ENCODE data around the gene HOXA6.

HOXA6 gene

DNA sequence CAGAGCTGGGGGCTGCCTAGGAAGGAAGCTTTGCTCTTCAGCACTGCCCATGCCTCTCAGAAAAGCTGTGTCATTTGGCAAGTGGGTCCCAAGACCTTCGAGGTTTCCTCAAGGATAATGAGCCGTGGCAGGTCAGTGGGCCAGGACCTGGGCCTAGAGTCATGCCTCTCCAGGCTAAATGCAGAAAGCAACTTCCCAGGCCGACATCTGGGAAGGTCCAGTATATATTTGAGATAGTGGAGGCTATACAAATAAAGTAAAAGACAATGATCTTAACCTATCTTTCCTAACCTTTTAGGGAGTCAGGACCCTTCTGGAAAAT is 28.9 kb upstream of the HOXA6 start:
- no peaks in the 10 kb centered on the region for H3K36me3 ChIP-seq (ENCODE audit: insufficient read depth, low read length)
- no peaks in the 10 kb centered on the region for H3K9me2 ChIP-seq (ENCODE audit: low read depth, low read length)
- H3K4me3 ChIP-seq (ENCODE audit: low read depth, low read length, poor library complexity, severe bottlenecking) = no peak overlapping the region
- no peaks in the 10 kb centered on the region for H3K79me2 ChIP-seq (ENCODE audit: insufficient read depth, low read length)
- H3K27ac ChIP-seq (ENCODE audit: low read depth, low read length, poor library complexity, severe bottlenecking) = no peak overlapping the region
- no peak overlapping the region for H2AFZ ChIP-seq (ENCODE audit: low read length)
- no peaks in the 10 kb centered on the region for H3K9me3 ChIP-seq (ENCODE audit: low read length)
- no peak overlapping the region for H3K9ac ChIP-seq (ENCODE audit: low read length)
- no peak for TF ChIP-seq EZH2 (IDR thresholded peaks at IDR 0.05; ENCODE audit: borderline replicate concordance, low read length)
- TF ChIP-seq, protein P1, sequence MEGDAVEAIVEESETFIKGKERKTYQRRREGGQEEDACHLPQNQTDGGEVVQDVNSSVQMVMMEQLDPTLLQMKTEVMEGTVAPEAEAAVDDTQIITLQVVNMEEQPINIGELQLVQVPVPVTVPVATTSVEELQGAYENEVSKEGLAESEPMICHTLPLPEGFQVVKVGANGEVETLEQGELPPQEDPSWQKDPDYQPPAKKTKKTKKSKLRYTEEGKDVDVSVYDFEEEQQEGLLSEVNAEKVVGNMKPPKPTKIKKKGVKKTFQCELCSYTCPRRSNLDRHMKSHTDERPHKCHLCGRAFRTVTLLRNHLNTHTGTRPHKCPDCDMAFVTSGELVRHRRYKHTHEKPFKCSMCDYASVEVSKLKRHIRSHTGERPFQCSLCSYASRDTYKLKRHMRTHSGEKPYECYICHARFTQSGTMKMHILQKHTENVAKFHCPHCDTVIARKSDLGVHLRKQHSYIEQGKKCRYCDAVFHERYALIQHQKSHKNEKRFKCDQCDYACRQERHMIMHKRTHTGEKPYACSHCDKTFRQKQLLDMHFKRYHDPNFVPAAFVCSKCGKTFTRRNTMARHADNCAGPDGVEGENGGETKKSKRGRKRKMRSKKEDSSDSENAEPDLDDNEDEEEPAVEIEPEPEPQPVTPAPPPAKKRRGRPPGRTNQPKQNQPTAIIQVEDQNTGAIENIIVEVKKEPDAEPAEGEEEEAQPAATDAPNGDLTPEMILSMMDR (IDR thresholded peaks at IDR 0.05; ENCODE audit: low read length) = no peak
- H3F3A ChIP-seq (ENCODE audit: insufficient read depth, low read length) = no peaks in the 10 kb centered on the region
- H3K4me1 ChIP-seq (ENCODE audit: insufficient read depth, low read length, severe bottlenecking) = peaks cover 16% of the 10 kb centered on the region
- H3K27me3 ChIP-seq (ENCODE audit: insufficient read depth, low read length) = peaks cover 9% of the 10 kb centered on the region; the same call in 1 of the 2 replicates
- H3K4me2 ChIP-seq (ENCODE audit: low read length) = no peak overlapping the region
- no peaks in the 10 kb centered on the region for H4K20me1 ChIP-seq (ENCODE audit: insufficient read depth, low read length)

- H3K4me1 ChIP-seq (ENCODE audit: insufficient read depth, low read length, severe bottlenecking) = peaks cover 16% of the 10 kb centered on the region
- H3K27ac ChIP-seq (ENCODE audit: low read depth, low read length, poor library complexity, severe bottlenecking) = no peak overlapping the region
- H3K4me3 ChIP-seq (ENCODE audit: low read depth, low read length, poor library complexity, severe bottlenecking) = no peak overlapping the region
- no peaks in the 10 kb centered on the region for H3K9me3 ChIP-seq (ENCODE audit: low read length)
- peaks cover 9% of the 10 kb centered on the region; the same call in 1 of the 2 replicates for H3K27me3 ChIP-seq (ENCODE audit: insufficient read depth, low read length)
- H3K9ac ChIP-seq (ENCODE audit: low read length) = no peak overlapping the region
- H2AFZ ChIP-seq (ENCODE audit: low read length) = no peak overlapping the region
- no peaks in the 10 kb centered on the region for H4K20me1 ChIP-seq (ENCODE audit: insufficient read depth, low read length)
- H3K36me3 ChIP-seq (ENCODE audit: insufficient read depth, low read length) = no peaks in the 10 kb centered on the region
- H3K4me2 ChIP-seq (ENCODE audit: low read length) = no peak overlapping the region
- TF ChIP-seq, protein P1 (IDR thresholded peaks at IDR 0.05; ENCODE audit: low read length) = no peak
- no peak for TF ChIP-seq EZH2 (IDR thresholded peaks at IDR 0.05; ENCODE audit: borderline replicate concordance, low read length)
- no peaks in the 10 kb centered on the region for H3F3A ChIP-seq (ENCODE audit: insufficient read depth, low read length)
- no peaks in the 10 kb centered on the region for H3K9me2 ChIP-seq (ENCODE audit: low read depth, low read length)
- no peaks in the 10 kb centered on the region for H3K79me2 ChIP-seq (ENCODE audit: insufficient read depth, low read length)
Measured at GRCh38 chr7:27175626-27176523, 28.3 kb upstream of the HOXA6 start.

GRCh38 chr7:27174874-27175625 is 27.5 kb upstream of the HOXA6 start:
- Histone ChIP-seq H3K4me2 (ENCODE audit: low read length) (no peak overlapping the region), H3K27ac (ENCODE audit: low read depth, low read length, poor library complexity, severe bottlenecking) (no peak overlapping the region), H3K79me2 (ENCODE audit: insufficient read depth, low read length) (no peaks in the 10 kb centered on the region), H3K4me1 (ENCODE audit: insufficient read depth, low read length, severe bottlenecking) (peaks cover 16% of the 10 kb centered on the region), H4K20me1 (ENCODE audit: insufficient read depth, low read length) (no peaks in the 10 kb centered on the region), H2AFZ (ENCODE audit: low read length) (no peak overlapping the region), H3F3A (ENCODE audit: insufficient read depth, low read length) (no peaks in the 10 kb centered on the region), H3K4me3 (ENCODE audit: low read depth, low read length, poor library complexity, severe bottlenecking) (no peak overlapping the region), H3K9me2 (ENCODE audit: low read depth, low read length) (no peaks in the 10 kb centered on the region), H3K9ac (ENCODE audit: low read length) (no peak overlapping the region), H3K9me3 (ENCODE audit: low read length) (no peaks in the 10 kb centered on the region), H3K36me3 (ENCODE audit: insufficient read depth, low read length) (no peaks in the 10 kb centered on the region), H3K27me3 (ENCODE audit: insufficient read depth, low read length) (peaks cover 9% of the 10 kb centered on the region; the same call in 1 of the 2 replicates)
- no peak for TF ChIP-seq EZH2 (IDR thresholded peaks at IDR 0.05; ENCODE audit: borderline replicate concordance, low read length)
- TF ChIP-seq, protein P1 (IDR thresholded peaks at IDR 0.05; ENCODE audit: low read length) = no peak
